GM12878 (cell line): ENCODE results near the gene IPO11. TPM values are rescaled to one million over a fixed set of nuclear protein-coding genes. Genes with fewer than 3 reads are reported as not detected.

Experiments
- ASH2L ChIP-seq: fragments of 300-600, 200-600 bp; sonication (generic); IDR thresholded peaks from 2 replicates; pipeline ENCODE4 v1.6.1; 2017; ENCODE audit warnings: low read depth, mild to moderate bottlenecking, borderline replicate concordance
- BACH1 ChIP-seq: fragments of 450-650 bp; IDR thresholded peaks from 2 replicates; pipeline ENCODE4 v1.6.1; 2017; ENCODE audit warnings: mild to moderate bottlenecking, borderline replicate concordance
- BHLHE40 ChIP-seq, 2 experiments: fragments of 450-650 bp in 1 of 2; IDR thresholded peaks; 2 replicates each; pipeline ENCODE4 v1.6.1; 2011 to 2017; ENCODE audit warnings: low read depth in 2 of 2, borderline replicate concordance in 1 of 2, improper control_type of control experiment in 1 of 2, low read length in 1 of 2, mild to moderate bottlenecking in 1 of 2
- CREB1 ChIP-seq: IDR thresholded peaks from 2 replicates; pipeline ENCODE4 v1.6.1; 2012; ENCODE audit warnings: low read depth, mild to moderate bottlenecking, inconsistent platforms
- CREM ChIP-seq: IDR thresholded peaks from 2 replicates; pipeline ENCODE4 v1.6.1; 2014; ENCODE audit warnings: antibody characterized with exemption, low read depth
- EP300 ChIP-seq, 2 experiments: fragments of 150-350 bp in 1 of 2; IDR thresholded peaks; 2 replicates each; pipeline ENCODE4 v1.6.1; 2011 to 2012; ENCODE audit warnings: low read depth in 2 of 2, low read length in 2 of 2, borderline replicate concordance in 1 of 2, improper control_type of control experiment in 1 of 2, inconsistent platforms in 1 of 2; ENCODE audit not compliant: control insufficient read depth in 1 of 2
- HCFC1 ChIP-seq: fragments of 150-350 bp; IDR thresholded peaks from 2 replicates; pipeline ENCODE4 v1.6.1; 2014; ENCODE audit warnings: low read length
- KAT2A ChIP-seq: conservative IDR thresholded peaks from 2 replicates; pipeline ENCODE4 v1.6.1; 2011; ENCODE audit warnings: low read depth, low read length; ENCODE audit not compliant: control insufficient read depth
- MEF2B ChIP-seq: fragments of 450-650 bp; IDR thresholded peaks from 2 replicates; pipeline ENCODE4 v1.6.1; 2018; ENCODE audit warnings: mild to moderate bottlenecking, moderate library complexity; ENCODE audit not compliant: partially characterized antibody, poor library complexity, severe bottlenecking
- MXI1 ChIP-seq: fragments of 150-350 bp; IDR thresholded peaks from 2 replicates; pipeline ENCODE4 v1.6.1; 2011; ENCODE audit warnings: low read depth, mild to moderate bottlenecking, inconsistent platforms, low read length, improper control_type of control experiment
- RB1 ChIP-seq: fragments of 450-650 bp; formaldehyde crosslinking; IDR thresholded peaks from 2 replicates; pipeline ENCODE4 v1.6.1; 2017; ENCODE audit warnings: mild to moderate bottlenecking, borderline replicate concordance
- RELA ChIP-seq: fragments of 450-650 bp; IDR thresholded peaks from 2 replicates; pipeline ENCODE4 v1.8.0; 2014; ENCODE audit warnings: borderline replicate concordance; ENCODE audit not compliant: partially characterized antibody
- SIN3A ChIP-seq: IDR thresholded peaks from 2 replicates; pipeline ENCODE4 v1.6.1; 2012; ENCODE audit warnings: low read depth, low read length, improper control_type of control experiment
- STAT3 ChIP-seq: IDR thresholded peaks from 2 replicates; pipeline ENCODE4 v1.6.1; 2011; ENCODE audit warnings: low read depth, low read length, improper control_type of control experiment
- ZNF24 ChIP-seq: fragments of 450-650 bp; IDR thresholded peaks from 2 replicates; pipeline ENCODE4 v1.6.1; 2017; ENCODE audit warnings: antibody characterized with exemption, mild to moderate bottlenecking
- polyA plus RNA-seq, 11 experiments: library from polyadenylated mRNA; depleted of rRNA in 4 of 11; unstranded in 6 of 11; stranded (reverse) in 5 of 11; fragments of >200 nt; fragmentation: Nextera tagmentation in 4 of 11; fragmentation: Illumina TruSeq in 1 of 11; extraction: Ambion mirVana in 4 of 11; extraction: Trizol in 1 of 11; gene quantifications; 1 replicate in 1 of 11; 2 replicates in 10 of 11; pipeline versions ENCODE4 v1.2.1 to v1.2.3, GENCODE V29; 2011 to 2016; ENCODE audit warnings: inconsistent platforms in 2 of 11, missing spikeins in 2 of 11, low read depth in 1 of 11
- total RNA-seq, 4 experiments: library from RNA; depleted of rRNA in 3 of 4; stranded (reverse); fragments of >200 nt in 3 of 4; fragmentation: Illumina TruSeq in 1 of 4; extraction: Trizol in 1 of 4; gene quantifications; 2 replicates each; pipeline versions ENCODE4 v1.2.1 to v1.2.3, GENCODE V29; 2013 to 2021
- TF ChIP-seq, protein P1 (sequence below): fragments of 450-650 bp; IDR thresholded peaks from 2 replicates; pipeline ENCODE4 v1.6.1; 2016; ENCODE audit warnings: mild to moderate bottlenecking
- TF ChIP-seq, protein P2 (sequence below): fragments of 450-650 bp; formaldehyde crosslinking; IDR thresholded peaks from 2 replicates; pipeline ENCODE4 v1.4.0; 2020; ENCODE audit warnings: mild to moderate bottlenecking, moderate library complexity
- TF ChIP-seq, protein P3 (sequence below): fragments of 450-650 bp; IDR thresholded peaks from 2 replicates; pipeline ENCODE4 v1.6.1; 2014; ENCODE audit warnings: mild to moderate bottlenecking
- TF ChIP-seq, protein P4 (sequence below): fragments of 450-650 bp; conservative IDR thresholded peaks from 2 replicates; pipeline ENCODE4 v1.6.1; 2017; ENCODE audit warnings: mild to moderate bottlenecking, moderate library complexity
- TF ChIP-seq, protein P5 (sequence below): IDR thresholded peaks from 2 replicates; pipeline ENCODE4 v1.6.1; 2011; ENCODE audit warnings: low read depth, low read length, improper control_type of control experiment, borderline replicate concordance

Gene IPO11
- total and polyA plus RNA-seq, 10 of the 15 experiments (the other 5 are each of a cell fraction or from before 2014, with no cell fraction given) = 14.1 to 49.3 (median 29.8) TPM

DNA sequence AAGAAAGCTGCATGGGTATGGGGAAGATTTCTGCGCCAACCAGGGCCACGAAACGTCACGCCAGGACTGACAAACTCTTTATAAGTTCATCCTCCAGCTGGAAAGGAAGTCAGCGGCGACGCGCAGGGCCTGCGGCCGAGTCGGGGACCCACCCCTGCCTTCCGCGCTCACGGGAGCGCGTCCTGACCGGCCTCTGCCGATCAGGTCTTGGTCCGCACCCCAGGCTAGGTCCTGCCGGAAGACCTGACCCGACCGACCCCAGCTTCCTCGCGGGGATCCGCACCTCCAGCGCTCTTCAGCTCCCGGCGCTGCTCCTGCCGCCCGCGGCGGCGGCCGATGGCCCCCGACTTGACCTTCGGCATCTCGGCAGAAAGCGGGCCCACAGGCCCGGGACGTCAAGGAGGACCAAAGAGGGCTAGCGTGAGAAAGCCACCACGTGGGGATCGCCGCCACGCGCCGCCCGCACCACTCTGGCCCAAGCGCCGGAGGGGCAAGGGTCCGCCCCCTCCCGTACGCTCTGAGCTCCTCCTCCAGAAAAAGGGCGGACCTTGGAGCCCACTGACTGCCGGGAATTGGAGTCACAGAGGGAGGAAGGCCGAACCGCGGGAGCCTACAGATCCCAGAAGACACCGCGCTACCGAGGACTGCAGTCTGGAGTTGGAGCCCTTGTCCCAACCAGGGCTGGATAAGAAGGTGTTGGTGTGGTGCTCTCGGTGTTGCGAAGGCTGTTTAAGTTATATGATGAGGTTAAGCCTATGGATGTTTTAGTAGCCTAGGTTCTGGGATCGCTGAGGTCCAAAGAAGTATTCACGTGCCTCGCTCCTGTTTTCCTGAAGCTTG, 8.9 kb upstream of the IPO11 start, which contains the start of gene DIMT1 (continued):
- TF ChIP-seq RB1 = peak; percentile 79; the same call in 1 of the 2 replicates
- no peak for TF ChIP-seq STAT3
- TF ChIP-seq, protein P1, sequence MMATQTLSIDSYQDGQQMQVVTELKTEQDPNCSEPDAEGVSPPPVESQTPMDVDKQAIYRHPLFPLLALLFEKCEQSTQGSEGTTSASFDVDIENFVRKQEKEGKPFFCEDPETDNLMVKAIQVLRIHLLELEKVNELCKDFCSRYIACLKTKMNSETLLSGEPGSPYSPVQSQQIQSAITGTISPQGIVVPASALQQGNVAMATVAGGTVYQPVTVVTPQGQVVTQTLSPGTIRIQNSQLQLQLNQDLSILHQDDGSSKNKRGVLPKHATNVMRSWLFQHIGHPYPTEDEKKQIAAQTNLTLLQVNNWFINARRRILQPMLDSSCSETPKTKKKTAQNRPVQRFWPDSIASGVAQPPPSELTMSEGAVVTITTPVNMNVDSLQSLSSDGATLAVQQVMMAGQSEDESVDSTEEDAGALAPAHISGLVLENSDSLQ = no peak
- TF ChIP-seq, protein P2, sequence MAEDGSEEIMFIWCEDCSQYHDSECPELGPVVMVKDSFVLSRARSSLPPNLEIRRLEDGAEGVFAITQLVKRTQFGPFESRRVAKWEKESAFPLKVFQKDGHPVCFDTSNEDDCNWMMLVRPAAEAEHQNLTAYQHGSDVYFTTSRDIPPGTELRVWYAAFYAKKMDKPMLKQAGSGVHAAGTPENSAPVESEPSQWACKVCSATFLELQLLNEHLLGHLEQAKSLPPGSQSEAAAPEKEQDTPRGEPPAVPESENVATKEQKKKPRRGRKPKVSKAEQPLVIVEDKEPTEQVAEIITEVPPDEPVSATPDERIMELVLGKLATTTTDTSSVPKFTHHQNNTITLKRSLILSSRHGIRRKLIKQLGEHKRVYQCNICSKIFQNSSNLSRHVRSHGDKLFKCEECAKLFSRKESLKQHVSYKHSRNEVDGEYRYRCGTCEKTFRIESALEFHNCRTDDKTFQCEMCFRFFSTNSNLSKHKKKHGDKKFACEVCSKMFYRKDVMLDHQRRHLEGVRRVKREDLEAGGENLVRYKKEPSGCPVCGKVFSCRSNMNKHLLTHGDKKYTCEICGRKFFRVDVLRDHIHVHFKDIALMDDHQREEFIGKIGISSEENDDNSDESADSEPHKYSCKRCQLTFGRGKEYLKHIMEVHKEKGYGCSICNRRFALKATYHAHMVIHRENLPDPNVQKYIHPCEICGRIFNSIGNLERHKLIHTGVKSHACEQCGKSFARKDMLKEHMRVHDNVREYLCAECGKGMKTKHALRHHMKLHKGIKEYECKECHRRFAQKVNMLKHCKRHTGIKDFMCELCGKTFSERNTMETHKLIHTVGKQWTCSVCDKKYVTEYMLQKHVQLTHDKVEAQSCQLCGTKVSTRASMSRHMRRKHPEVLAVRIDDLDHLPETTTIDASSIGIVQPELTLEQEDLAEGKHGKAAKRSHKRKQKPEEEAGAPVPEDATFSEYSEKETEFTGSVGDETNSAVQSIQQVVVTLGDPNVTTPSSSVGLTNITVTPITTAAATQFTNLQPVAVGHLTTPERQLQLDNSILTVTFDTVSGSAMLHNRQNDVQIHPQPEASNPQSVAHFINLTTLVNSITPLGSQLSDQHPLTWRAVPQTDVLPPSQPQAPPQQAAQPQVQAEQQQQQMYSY (CRISPR knock-in tag) = no peak
- TF ChIP-seq MXI1 = peak; percentile 98
- TF ChIP-seq, protein P3, sequence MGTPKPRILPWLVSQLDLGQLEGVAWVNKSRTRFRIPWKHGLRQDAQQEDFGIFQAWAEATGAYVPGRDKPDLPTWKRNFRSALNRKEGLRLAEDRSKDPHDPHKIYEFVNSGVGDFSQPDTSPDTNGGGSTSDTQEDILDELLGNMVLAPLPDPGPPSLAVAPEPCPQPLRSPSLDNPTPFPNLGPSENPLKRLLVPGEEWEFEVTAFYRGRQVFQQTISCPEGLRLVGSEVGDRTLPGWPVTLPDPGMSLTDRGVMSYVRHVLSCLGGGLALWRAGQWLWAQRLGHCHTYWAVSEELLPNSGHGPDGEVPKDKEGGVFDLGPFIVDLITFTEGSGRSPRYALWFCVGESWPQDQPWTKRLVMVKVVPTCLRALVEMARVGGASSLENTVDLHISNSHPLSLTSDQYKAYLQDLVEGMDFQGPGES = no peak
- TF ChIP-seq ZNF24 = no peak
- TF ChIP-seq BACH1 = peak; percentile 74; the same call in 1 of the 2 replicates
- peak in 1 of 2 experiments; percentile 79 for TF ChIP-seq BHLHE40 (IDR thresholded peaks at IDR 0.05; ENCODE audit: borderline replicate concordance in 1 of 2, low read depth in 2 of 2, low read length in 1 of 2)
- no peak for TF ChIP-seq KAT2A
- peak; percentile 88 for TF ChIP-seq HCFC1
- no peak for TF ChIP-seq EP300 (IDR thresholded peaks at IDR 0.05; ENCODE audit: borderline replicate concordance in 1 of 2, control insufficient read depth in 1 of 2, low read depth in 2 of 2, low read length in 2 of 2)
- TF ChIP-seq SIN3A = peak; percentile 94
- peak; percentile 41 for TF ChIP-seq RELA
- peak; percentile 87; the same call in 1 of the 2 replicates for TF ChIP-seq ASH2L
- TF ChIP-seq, protein P4, sequence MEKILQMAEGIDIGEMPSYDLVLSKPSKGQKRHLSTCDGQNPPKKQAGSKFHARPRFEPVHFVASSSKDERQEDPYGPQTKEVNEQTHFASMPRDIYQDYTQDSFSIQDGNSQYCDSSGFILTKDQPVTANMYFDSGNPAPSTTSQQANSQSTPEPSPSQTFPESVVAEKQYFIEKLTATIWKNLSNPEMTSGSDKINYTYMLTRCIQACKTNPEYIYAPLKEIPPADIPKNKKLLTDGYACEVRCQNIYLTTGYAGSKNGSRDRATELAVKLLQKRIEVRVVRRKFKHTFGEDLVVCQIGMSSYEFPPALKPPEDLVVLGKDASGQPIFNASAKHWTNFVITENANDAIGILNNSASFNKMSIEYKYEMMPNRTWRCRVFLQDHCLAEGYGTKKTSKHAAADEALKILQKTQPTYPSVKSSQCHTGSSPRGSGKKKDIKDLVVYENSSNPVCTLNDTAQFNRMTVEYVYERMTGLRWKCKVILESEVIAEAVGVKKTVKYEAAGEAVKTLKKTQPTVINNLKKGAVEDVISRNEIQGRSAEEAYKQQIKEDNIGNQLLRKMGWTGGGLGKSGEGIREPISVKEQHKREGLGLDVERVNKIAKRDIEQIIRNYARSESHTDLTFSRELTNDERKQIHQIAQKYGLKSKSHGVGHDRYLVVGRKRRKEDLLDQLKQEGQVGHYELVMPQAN = peak; percentile 95
- peak; percentile 49; the same call in 1 of the 2 replicates for TF ChIP-seq CREM
- TF ChIP-seq, protein P5, sequence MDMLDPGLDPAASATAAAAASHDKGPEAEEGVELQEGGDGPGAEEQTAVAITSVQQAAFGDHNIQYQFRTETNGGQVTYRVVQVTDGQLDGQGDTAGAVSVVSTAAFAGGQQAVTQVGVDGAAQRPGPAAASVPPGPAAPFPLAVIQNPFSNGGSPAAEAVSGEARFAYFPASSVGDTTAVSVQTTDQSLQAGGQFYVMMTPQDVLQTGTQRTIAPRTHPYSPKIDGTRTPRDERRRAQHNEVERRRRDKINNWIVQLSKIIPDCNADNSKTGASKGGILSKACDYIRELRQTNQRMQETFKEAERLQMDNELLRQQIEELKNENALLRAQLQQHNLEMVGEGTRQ = peak; percentile 56
- peak; percentile 7 for TF ChIP-seq MEF2B
- TF ChIP-seq CREB1 = peak; percentile 60
